GM21390 (cell line): ENCODE results near the gene KITLG.
"Not testable (repeated sequence)": the region's sequence is repeated elsewhere in the genome, so short reads cannot be mapped to it uniquely, and the experiment has no call there.

Experiments
- ATAC-seq: cut with Tn5 transposase; IDR thresholded peaks from one replicate; pipeline ENCODE4 v1.9.1; 2021; ENCODE audit not compliant: unreplicated experiment

KITLG gene

DNA sequence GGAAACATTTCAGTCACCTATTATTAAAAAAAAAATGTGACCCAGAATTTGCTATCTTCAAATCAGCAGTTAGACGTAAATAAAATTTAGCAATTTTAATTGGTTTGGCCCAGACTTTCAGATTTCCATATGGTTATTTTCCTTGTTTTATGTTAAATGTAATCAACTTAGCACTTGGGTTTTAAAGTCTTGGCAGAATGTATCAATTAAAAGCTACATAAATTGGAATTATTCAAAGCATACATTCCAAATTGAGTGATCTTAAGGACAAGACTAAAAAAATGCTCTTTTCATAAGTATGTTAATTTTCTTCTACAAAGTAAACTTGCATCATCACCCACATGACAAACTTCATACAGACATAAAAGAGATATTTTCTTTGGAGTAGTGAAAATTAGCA, 3.4 kb downstream of the KITLG start:
- ATAC-seq = no peak

DNA sequence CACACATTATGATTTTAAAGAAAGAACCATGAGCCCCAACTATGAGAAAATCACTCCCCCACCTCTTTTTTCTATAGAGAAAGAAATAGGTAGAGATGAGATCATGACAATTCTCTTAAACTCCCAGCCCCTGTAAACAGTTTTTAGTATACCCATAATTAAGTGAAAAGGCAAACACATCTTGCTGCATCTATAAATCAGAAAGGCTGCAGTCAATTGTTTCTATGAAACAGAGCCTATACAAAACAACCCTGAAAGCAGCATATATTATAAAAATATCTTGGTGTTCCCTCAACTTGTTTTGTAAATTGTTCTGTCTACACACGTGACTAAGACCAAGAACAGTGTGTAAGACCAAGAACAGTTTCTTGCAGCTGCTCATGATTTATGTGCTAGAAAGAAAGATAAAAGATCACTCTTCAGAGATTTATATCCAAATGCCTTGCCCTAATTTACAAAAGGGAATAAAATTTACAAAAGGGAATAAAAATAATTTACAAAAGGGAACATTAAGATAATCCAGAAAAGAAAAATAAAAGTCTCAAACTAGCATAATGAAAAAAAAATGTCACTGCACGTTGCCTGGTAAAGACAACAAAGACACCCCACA, 4.8 kb downstream of the KITLG start:
- ATAC-seq = no peak

DNA sequence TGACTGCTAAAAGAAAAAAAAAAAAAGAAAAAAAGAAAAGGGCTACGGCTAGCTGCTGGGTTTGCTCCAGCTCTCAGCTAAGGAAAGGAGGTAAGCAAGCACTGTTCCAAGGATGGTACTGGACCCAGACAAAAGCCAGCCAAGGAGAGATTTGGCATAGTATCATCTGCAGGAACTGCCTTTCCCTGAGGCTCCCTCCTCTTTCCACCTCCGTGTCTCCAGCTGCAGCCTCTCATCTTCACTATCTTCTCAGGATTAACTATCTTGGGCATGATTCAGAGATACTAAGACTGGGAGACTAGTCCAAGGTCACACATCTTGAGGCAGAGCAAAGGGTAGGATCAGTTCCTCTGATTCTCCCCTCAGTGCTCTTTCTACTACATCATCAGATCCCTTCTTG, 6.0 kb downstream of the KITLG start:
- no peak for ATAC-seq

DNA sequence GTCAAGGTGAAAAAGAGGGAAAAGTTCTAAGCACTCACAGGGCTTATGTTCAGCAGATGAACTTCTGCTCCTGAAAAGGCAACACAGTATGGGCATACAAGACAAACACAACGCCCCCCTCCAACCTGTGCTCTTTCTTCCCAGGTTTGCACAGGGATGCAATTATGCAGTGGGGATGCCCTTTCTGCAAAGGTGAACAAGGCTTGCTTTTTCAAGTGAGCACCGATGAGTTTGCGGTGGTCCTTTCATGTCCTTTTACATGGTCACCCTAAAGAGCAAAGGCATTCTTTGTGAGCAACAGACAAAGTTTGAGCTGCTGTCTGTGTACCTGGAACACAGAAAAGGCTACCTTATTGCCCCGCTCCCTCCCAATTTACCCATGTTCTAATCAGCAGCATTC, 6.7 kb downstream of the KITLG start:
- ATAC-seq = no peak

DNA sequence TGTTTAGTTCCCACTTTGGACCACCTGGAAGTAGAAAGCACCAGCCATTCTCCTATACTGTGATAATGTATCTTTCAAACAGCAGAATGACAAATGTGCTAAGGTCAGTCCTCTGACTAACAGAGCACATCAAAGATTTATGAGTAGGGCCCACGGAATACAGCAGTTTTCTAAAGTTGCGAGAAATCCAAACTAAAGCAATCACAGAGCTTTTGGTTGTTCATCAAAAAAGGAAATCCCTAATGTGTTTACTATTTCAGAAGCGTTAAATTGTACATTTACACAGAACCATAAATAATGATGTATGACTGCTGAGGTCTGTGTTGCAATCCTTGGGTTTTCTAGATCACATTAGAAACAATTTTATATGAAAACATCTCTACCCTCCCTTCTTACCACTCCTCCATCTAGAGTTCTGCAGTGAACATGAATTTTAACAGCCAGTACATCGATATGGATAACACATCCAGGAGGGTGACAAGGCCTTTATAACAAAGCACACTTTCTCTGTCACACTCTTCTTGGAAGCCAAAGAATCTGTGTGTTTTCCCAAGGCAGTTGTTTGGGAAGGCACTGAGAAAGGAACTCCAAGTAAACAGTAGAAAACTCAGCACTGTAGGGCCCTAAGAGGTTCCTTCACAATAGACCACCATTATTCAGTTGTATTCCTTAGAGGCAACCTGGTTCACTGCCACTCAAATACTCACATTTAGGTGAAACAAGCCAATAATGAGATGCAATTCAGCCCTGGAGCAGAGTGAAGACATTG, 7.3 kb downstream of the KITLG start:
- ATAC-seq = no peak

DNA sequence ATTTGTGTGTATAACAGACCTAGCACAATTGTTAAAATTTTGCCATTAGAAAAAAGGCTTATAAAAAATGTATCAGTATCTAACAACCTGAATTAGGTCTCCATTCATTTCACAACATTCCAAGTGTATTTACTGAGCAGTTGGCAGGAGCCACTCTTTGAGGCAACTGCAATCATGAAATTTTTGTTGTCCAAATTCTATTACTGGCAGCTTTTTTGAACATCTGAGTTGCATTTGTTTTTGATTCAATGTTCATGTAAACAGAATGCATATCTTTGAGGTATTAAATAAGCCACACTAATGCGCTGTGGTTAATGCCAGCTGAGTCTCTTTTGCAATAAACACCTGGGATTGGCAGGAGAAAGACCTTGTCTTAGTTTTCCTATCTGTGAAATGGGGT, 8.7 kb downstream of the KITLG start:
- ATAC-seq = no peak

DNA sequence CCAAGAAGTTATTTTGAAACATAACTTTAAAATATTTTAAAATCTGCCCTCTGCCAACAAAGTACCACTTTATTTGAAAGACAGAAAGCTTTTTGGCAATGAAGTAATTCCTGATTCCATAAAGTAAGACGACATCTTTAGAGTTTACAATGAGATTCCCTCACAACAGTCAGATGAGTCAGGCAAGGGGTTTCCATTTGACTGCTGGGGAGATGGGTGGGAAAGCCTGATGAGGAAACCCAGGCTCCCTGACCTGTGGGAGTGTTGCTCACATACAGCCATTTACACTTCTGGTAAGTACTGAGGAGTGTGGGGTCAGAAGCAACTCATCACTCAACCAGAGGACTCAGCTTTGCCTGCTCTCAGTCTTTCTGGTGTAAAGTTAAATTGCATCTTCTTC, 10.2 kb downstream of the KITLG start:
- no peak for ATAC-seq

DNA sequence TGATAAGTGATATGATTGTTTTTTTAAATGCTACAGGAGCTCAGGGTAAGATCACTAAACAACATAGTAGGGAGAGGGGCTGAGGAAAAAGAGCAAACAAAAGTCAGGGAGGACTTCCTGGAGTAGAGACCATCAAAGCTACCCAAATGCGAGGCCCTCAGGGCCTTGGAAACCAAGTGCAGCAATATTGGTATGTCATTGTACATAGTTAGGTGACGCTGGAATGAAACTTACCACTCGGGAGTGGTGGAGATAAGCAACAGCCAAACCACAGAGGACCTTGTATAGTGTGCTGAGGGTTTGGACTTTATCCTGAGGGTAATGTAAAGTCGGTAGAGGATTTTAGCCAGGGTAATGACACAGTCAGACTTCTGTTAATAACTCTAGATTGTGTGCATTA, 13.8 kb downstream of the KITLG start:
- no peak for ATAC-seq

DNA sequence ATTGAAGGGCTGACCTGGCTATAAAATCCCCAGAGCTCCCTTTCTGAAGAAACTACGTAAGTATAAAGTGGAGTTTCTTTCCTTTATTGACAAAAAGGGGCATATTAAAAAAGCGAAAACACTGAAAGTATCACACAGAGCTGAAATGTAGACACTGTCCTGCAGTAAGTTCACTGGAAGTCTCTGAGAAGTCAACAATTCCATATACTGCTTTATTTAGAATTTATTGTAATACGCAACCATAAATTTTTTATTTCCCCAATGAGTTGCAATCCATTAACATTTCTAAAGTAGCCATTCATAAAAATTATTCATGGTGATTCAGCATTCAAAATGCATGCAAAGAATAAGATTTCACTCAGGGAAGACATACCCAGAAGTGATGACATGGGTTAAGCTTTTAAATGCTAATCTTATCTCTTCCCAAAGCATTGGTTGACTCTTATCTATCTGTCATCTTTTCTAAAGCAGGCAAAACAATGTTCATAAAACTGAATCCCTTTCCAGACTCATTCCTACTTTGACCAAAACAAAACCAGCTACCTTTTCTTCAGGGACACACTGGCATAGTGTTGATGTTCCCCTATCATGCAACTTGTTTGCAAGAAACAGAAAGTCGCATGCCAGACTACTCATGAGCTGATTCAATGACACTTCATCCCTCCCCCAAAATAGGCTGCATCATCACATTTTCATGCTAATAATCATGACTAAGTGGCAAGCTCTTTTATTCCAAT, 17.3 kb downstream of the KITLG start:
- no peak for ATAC-seq

DNA sequence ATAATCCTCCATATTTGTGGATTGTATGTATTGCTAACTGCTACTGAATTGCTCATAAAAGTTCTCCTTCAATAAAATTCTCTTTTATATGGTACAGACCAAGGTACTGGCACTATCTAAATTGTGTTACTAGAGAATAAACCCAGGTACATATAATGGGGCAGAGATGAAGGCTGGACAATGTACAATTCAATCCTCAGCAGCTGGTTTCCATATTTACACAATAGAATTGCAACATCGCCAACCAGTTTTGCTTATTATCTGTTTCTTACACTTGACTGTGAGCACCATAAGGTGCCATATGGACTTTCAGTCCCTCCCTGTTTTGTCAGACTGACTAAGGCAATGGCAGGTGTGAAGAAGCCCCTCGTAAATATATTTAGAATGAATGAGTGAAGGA, 18.1 kb downstream of the KITLG start:
- no peak for ATAC-seq

DNA sequence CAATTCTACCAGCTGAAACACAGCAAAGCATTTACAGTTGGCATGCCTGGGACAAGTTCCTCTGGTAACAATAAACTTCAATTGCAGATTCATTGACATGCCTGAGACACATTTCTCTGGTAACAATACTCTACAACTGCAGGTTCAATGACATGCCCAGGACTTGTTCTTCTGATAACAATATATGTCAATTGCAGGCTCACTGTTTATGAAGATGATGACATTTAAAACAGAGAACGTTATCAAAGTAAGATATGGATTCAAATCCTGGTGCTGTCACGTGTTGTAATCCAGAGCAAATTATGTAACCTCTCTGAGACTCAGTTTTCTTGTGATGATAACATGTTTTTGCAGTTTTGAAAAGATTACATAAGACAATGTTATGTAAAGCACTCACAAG, 20.5 kb downstream of the KITLG start:
- no peak for ATAC-seq

DNA sequence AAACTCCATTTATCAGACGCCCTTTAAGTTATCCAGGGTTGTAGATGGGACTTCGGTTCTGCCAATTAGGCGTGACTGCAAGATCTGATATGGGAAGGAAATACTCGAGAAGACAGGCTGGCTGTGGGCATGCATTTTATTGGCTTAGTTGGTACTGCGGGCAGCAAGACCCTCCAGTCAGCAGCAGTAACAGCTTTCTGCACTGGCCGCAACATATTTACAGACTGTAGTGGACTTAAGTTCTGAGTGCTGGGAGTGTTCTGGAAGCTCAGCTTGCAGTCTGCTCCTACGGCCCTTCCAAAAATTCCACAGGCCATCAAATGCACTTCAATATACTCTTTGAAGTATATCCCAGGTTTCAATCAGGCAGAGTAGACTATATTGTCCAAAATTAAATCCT, 21.1 kb downstream of the KITLG start:
- no peak for ATAC-seq

DNA sequence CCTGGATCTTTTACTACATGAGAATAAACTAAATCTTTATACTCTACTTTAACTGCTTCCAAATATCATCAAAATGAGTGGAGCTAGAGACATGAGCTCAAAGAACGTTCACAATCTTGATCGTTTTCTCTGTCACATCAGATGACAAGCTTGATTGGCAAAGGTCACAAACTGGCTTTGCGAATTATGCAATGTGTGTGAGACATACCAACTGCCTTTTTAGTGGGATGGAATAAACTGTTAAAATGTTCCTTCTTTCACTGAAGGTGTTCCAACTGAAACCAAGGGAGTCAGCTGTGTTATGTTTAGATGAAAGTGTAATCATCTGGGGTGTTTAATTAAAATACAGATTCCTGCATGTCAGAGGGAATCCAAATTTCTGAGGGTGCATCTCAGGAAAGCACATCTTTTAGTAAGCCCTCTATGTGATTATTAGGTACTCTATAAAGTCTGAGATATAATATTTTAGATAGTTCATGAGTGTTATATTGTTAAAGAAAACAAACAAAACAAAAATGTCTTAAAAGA, 21.9 kb downstream of the KITLG start:
- no peak for ATAC-seq

DNA sequence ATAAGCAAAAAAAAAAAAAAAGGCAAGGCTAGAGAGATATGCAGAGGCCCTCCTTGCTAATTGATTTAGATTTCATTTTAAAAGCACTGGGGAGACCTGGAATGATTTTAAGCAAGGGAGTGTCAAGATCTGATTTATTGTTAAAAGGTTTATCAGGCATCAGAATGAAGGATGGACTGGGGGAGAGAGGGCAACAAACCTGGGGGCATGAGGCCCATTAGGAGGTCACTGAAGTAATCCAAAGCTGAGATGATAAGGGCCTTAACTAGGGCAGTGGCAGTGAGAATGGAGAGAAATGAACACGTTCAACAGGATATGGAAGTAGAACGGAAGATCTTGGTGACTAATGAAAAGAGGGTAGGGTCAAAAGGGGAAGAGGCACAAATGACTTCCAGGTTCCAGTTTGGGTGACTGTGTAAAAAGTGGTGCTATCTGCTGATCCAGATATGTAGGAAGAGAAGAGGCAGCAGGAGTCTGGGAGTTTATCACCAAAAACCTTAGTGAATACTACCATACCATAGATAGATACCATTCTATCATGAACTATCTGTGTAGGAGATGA, 24.0 kb downstream of the KITLG start:
- no peak for ATAC-seq

DNA sequence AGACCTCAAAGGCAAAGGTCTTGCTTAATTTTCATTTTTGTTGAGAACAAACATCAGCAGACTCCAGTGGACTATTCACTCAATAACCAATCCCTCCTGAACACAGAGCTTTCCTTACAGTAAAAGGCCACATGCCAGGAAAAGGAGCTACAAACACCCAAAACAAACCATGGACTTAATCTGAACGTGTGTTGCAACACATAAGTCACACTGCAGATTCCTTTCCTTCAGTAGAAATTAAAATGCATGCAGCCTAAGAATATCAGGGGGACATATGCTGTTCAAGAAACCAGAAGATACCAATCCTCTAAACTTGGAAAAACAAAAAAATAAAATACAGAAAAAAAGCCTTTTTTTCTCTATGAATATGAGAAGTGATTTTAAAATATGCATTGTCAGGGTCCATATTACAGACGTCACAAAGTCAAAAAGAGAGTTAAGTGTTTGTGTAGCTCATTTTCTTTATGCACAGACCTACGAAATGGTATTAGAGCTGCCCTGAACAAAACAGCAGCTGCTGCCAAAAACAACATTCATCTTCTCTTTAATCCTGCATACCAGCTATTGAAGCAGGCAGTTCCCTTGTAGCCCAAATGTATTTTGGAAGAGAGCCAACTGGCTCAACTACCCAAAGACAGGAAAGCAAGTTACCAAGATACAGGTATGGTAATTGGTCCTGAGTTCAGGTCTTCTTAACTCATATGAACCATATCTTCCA, 26.2 kb downstream of the KITLG start:
- no peak for ATAC-seq

DNA sequence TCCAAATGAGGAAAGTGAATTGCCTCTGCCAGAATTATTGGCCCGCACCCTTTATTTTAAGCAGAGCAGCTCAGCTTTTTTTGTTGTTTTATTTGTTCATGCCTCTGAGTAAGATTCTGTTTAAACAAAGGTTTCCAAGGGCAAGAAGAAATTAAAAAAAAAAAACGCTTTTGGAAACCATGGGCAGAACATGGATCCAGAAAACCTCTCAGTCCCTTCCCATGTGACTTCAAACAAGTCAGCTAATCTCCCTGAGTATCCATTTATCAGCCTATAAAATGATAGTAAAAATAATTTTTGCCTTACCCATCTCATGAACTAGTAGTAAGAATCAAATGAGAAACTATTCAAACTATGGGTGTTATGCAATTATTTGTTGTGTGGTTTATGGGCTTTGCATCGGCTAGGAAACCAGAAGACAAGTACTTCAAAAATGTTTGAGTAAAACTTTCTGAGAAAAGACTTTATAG, 27.6 kb downstream of the KITLG start:
- no peak for ATAC-seq

DNA sequence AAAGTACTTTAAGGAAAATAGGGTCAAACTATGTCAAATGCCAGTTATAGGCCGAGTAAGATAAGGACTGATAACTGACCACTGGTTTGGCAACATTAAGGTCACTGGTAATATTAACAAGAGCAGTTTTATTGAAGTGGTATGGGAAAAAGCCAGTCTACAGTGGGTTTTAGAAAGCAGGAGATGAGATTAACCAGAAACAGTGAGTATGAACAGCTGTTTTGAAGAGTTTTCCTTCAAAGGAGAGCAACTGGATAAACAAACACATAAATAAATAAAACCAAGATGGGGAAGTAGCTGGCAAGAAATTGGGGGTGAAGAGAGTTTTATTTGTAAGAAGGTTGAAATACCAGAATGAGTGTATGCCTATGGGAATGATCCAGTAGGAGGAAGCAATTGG, 30.3 kb downstream of the KITLG start:
- ATAC-seq = no peak

DNA sequence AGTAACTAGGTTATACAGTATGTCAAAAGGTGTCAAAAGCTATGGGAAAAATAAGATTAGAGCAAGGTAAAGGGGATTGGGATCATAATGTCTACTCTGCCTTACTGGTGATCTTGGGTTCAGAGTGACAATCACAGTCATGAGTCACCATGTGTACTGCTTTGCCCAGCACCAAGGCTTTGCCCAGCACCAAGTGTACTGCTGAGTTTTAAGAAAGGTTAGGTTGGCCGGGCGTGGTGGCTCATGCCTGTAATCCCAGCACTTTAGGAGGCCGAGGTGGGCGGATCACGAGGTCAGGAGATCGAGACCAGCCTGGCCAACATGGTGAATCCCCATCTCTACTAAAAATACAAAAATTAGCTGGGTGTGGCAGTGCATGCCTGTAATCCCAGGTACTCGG, 32.3 kb downstream of the KITLG start:
- not testable (repeated sequence) for ATAC-seq

DNA sequence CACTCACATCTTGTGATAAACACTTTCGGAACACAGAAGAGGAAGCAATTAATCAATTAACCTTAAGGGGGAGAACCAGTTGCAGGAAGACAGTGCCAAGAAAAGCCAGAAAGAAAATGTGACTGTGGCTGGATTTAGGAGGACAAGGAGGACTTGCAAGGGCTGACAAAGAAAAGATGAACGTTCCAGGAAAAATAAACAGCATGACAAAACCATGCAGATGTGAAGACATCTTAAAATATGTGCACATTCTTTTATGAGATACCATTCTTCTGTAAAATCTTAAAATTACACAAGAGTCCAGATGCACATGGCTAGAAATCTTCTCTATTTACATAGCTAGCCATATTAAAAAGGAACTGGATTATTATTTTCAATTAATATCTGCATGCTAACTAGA, 33.4 kb downstream of the KITLG start:
- ATAC-seq = no peak

DNA sequence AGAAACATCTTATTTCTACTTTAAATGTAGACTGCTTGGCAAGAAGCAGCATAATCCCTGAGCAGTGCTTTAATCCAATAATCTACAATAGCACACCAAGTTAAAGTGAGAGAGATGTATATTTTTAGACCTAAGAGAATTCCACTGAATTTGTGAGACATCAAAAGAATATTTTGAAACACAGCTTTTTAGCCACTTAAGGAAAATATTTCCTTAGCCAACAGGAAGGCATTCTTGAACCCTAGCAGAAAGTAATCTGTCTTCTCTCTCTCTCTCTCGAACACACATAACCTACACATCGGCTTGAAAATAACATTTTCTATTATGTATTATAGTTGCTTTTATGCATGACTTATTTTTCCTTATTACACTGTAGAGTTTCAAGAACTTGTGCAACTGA, 34.0 kb downstream of the KITLG start:
- no peak for ATAC-seq
